Neural progenitor cell (in vitro differentiated cells): Measurements from ENCODE around the gene DLL3. TPM values are rescaled to one million over a fixed set of nuclear protein-coding genes. Genes with fewer than 3 reads are reported as not detected.

Experiments used
- DNase-seq: peaks from one replicate; pipeline ENCODE4 v3.0.0-alpha.2; 2016; ENCODE audit warnings: low spot score
- H2AFZ ChIP-seq: fragments of 200-600 bp; sonication (generic); replicated peaks from 2 replicates; pipeline ENCODE4 v1.6.1; 2016; ENCODE audit warnings: antibody characterized with exemption
- H3F3A ChIP-seq: fragments of 200-600 bp; sonication (generic); 2 replicates; pipeline ENCODE4 v1.6.1; 2016; ENCODE audit warnings: antibody characterized with exemption, low read depth
- H3K27ac ChIP-seq: fragments of 200-600 bp; sonication (generic); 2 replicates; pipeline ENCODE4 v1.5.1; 2016; ENCODE audit warnings: mild to moderate bottlenecking
- H3K27me3 ChIP-seq: fragments of 200-600 bp; sonication (generic); 2 replicates; pipeline ENCODE4 v1.6.1; 2016; ENCODE audit warnings: mild to moderate bottlenecking, moderate library complexity
- H3K36me3 ChIP-seq: fragments of 200-600 bp; sonication (generic); 2 replicates; pipeline ENCODE4 v1.5.1; 2016
- H3K4me1 ChIP-seq: fragments of 200-600 bp; sonication (generic); 2 replicates; pipeline ENCODE4 v1.6.1; 2016; ENCODE audit warnings: mixed run types
- H3K4me2 ChIP-seq: fragments of 200-600 bp; sonication (generic); 2 replicates; pipeline ENCODE4 v1.6.1; 2016
- H3K4me3 ChIP-seq: fragments of 200-600 bp; sonication (generic); 2 replicates; pipeline ENCODE4 v1.5.1; 2016
- H3K79me2 ChIP-seq: fragments of 200-600 bp; sonication (generic); 2 replicates; pipeline ENCODE4 v1.6.1; 2016; ENCODE audit warnings: low read depth
- H3K9ac ChIP-seq: fragments of 200-600 bp; sonication (generic); 2 replicates; pipeline ENCODE4 v1.6.1; 2016
- H3K9me3 ChIP-seq: fragments of 200-600 bp; sonication (generic); 2 replicates; pipeline ENCODE4 v1.5.1; 2016; ENCODE audit warnings: low read depth
- H4K20me1 ChIP-seq: fragments of 200-600 bp; sonication (generic); 2 replicates; pipeline ENCODE4 v1.6.1; 2016; ENCODE audit warnings: low read depth
- H3K27ac Mint-ChIP-seq: 3 replicates; pipeline ENCODE4 v1.8.0; 2021; ENCODE audit warnings: mixed read lengths
- H3K27me3 Mint-ChIP-seq: 2 replicates; pipeline ENCODE4 v1.8.0; 2022; ENCODE audit warnings: low read depth, mild to moderate bottlenecking, inconsistent platforms, moderate library complexity, mixed read lengths; ENCODE audit not compliant: insufficient read depth
- H3K36me3 Mint-ChIP-seq: 3 replicates; pipeline ENCODE4 v1.8.0; 2021; ENCODE audit warnings: mixed read lengths
- H3K4me1 Mint-ChIP-seq: 3 replicates; pipeline ENCODE4 v1.8.0; 2021; ENCODE audit warnings: mixed read lengths
- H3K4me3 Mint-ChIP-seq: 3 replicates; pipeline ENCODE4 v1.8.0; 2021; ENCODE audit warnings: mild to moderate bottlenecking, moderate library complexity, mixed read lengths
- H3K9me3 Mint-ChIP-seq: 3 replicates; pipeline ENCODE4 v1.8.0; 2020; ENCODE audit warnings: mixed read lengths
- CTCF ChIP-seq: fragments of 200-600 bp; sonication (generic); IDR thresholded peaks from 2 replicates; pipeline ENCODE4 v1.5.1; 2017; ENCODE audit warnings: antibody characterized with exemption, mild to moderate bottlenecking
- EZH2 ChIP-seq: fragments of 200-600 bp; sonication (generic); IDR thresholded peaks from 2 replicates; pipeline ENCODE4 v1.6.1; 2017; ENCODE audit warnings: antibody characterized with exemption, mild to moderate bottlenecking, moderate library complexity
- EZH2phosphoT487 ChIP-seq: fragments of 200-600 bp; sonication (generic); IDR thresholded peaks from 2 replicates; pipeline ENCODE4 v1.6.1; 2017; ENCODE audit warnings: antibody characterized with exemption
- total RNA-seq: library from RNA; depleted of rRNA; stranded (reverse); fragments of >200 nt; gene quantifications from 2 replicates; pipeline ENCODE4 v1.2.3, GENCODE V29; 2015; ENCODE audit warnings: low replicate concordance

DLL3 gene
- total RNA-seq, 1 donor from 2014 or later: 0.37 TPM

GRCh38 chr19:39497701-39497995 is 1.1 kb upstream of the DLL3 start:
- peak overlapping the region; percentile 83 for H2AFZ ChIP-seq
- H3K4me3 Mint-ChIP-seq: peak overlapping the region; percentile 81

GRCh38 chr19:39497996-39498797 is 550 bp upstream of the DLL3 start:
- Mint-ChIP-seq H3K4me1 (peaks cover 22% of the 10 kb centered on the region), H3K36me3 (no peaks in the 10 kb centered on the region), H3K9me3 (peaks cover under 1% of the 10 kb centered on the region), H3K4me3 (peak overlapping the region; percentile 81), H3K27ac (peak overlapping the region; percentile 20), H3K27me3 (peaks cover 32% of the 10 kb centered on the region)
- Histone ChIP-seq H3K4me1 (peaks cover 17% of the 10 kb centered on the region), H2AFZ (peak overlapping the region; percentile 83), H3K27me3 (peaks cover 69% of the 10 kb centered on the region), H4K20me1 (no peaks in the 10 kb centered on the region), H3K4me3 (peak overlapping the region; percentile 56), H3K9me3 (no peaks in the 10 kb centered on the region), H3K9ac (no peak overlapping the region), H3K36me3 (no peaks in the 10 kb centered on the region), H3K27ac (no peak overlapping the region), H3F3A (peaks cover 28% of the 10 kb centered on the region), H3K4me2 (peak overlapping the region; percentile 71), H3K79me2 (no peaks in the 10 kb centered on the region)
- TF ChIP-seq CTCF: peak; percentile 57
- TF ChIP-seq EZH2phosphoT487: no peak
- no peak for TF ChIP-seq EZH2
- peak; percentile 89 for DNase-seq

More at GRCh38 chr19:39497701-39497995, 1.1 kb upstream of the DLL3 start:
- Histone ChIP-seq H4K20me1 (no peaks in the 10 kb centered on the region), H3K9ac (no peak overlapping the region), H3K79me2 (no peaks in the 10 kb centered on the region), H3K4me3 (peak overlapping the region; percentile 56), H3F3A (peaks cover 32% of the 10 kb centered on the region), H3K9me3 (no peaks in the 10 kb centered on the region), H3K27me3 (peaks cover 63% of the 10 kb centered on the region), H3K36me3 (no peaks in the 10 kb centered on the region), H3K4me2 (peak overlapping the region; percentile 71), H3K27ac (no peak overlapping the region), H3K4me1 (peaks cover 17% of the 10 kb centered on the region)
- no peak for DNase-seq
- Mint-ChIP-seq H3K27me3 (peaks cover 32% of the 10 kb centered on the region), H3K27ac (no peak overlapping the region), H3K36me3 (peaks cover 2% of the 10 kb centered on the region), H3K4me1 (peaks cover 20% of the 10 kb centered on the region), H3K9me3 (no peaks in the 10 kb centered on the region)
- no peak for TF ChIP-seq EZH2phosphoT487
- TF ChIP-seq CTCF: no peak
- TF ChIP-seq EZH2: no peak

DNA sequence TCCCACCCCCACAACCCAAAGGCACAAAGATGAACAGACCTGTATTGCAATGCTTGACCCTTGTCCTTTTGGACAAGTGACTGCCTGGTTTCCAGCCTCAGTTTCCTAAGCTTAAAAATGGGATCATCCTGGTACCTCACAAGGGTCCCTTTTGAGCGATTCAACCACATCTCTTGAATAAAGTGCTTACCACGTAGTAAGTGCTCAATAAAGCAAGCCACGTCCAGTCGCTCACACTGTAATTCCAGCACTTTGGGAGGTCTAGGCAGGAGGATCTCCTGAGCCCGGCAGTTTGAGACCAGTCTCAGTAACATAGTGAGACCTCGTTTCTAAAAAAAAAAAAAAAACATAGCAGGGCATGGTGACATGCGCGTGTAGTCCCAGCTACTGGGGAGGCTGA is 1.2 kb downstream of the DLL3 start:
- Histone ChIP-seq H3K36me3 (no peaks in the 10 kb centered on the region), H3K9me3 (no peaks in the 10 kb centered on the region), H3K27me3 (peaks cover 86% of the 10 kb centered on the region), H3K79me2 (no peaks in the 10 kb centered on the region), H3K4me3 (no peak overlapping the region), H3K9ac (no peak overlapping the region), H3K4me2 (no peak overlapping the region), H2AFZ (no peak overlapping the region), H3K4me1 (peaks cover 17% of the 10 kb centered on the region), H3F3A (peaks cover 21% of the 10 kb centered on the region), H4K20me1 (no peaks in the 10 kb centered on the region), H3K27ac (no peak overlapping the region)
- no peak for TF ChIP-seq CTCF
- no peak for TF ChIP-seq EZH2phosphoT487
- no peak for TF ChIP-seq EZH2
- H3K9me3 Mint-ChIP-seq: peaks cover 7% of the 10 kb centered on the region
- DNase-seq: no peak
- H3K4me3 Mint-ChIP-seq: peak overlapping the region; percentile 86
- H3K27ac Mint-ChIP-seq: no peak overlapping the region
- H3K4me1 Mint-ChIP-seq: peaks cover 27% of the 10 kb centered on the region
- H3K27me3 Mint-ChIP-seq: peaks cover 42% of the 10 kb centered on the region
- no peaks in the 10 kb centered on the region for H3K36me3 Mint-ChIP-seq
